Measurements from ENCODE around the gene AVP. TPM values are rescaled to one million over a fixed set of nuclear protein-coding genes. Genes with fewer than 3 reads are reported as not detected.
"Not testable (repeated sequence)": the region's sequence is repeated elsewhere in the genome, so short reads cannot be mapped to it uniquely, and the experiment has no call there.

AVP gene
- total RNA-seq, 1 donor from 2014 or later: not detected

DNA sequence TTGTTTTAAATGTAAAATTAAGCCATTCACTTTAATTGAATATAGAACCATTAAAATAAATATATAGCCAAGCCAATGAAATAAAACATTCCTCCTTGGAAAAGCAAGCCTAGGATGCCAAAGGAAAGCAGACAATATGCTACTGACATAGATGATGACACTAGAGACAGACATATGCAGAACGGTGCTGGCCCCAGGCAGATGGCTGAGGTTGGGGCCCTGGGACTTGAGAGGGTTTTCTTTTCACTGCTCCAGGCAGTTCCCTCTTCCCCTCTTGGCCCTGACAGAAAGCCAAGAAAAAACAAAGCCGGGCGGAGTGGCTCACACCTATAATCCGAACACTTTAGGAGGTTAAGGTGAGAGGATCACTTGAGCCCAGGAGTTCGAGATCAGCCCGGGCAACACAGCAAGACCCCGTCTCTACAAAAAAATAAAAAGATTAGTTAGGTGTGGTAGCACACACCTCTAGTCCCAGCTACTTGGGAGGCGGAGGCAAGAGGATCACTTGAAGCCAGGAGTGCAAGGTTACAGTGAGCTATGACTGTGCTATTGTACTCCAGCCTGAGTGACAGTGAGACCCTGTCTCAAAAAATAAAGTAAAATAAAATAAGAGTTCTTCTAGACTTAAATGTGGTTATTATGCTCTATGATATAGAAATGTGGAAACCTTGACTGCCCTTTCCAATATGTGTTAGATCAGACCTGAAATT is 43.9 kb upstream of the AVP start:
- TF ChIP-seq, protein P1, sequence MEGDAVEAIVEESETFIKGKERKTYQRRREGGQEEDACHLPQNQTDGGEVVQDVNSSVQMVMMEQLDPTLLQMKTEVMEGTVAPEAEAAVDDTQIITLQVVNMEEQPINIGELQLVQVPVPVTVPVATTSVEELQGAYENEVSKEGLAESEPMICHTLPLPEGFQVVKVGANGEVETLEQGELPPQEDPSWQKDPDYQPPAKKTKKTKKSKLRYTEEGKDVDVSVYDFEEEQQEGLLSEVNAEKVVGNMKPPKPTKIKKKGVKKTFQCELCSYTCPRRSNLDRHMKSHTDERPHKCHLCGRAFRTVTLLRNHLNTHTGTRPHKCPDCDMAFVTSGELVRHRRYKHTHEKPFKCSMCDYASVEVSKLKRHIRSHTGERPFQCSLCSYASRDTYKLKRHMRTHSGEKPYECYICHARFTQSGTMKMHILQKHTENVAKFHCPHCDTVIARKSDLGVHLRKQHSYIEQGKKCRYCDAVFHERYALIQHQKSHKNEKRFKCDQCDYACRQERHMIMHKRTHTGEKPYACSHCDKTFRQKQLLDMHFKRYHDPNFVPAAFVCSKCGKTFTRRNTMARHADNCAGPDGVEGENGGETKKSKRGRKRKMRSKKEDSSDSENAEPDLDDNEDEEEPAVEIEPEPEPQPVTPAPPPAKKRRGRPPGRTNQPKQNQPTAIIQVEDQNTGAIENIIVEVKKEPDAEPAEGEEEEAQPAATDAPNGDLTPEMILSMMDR (conservative IDR thresholded peaks at IDR 0.05): no peak
- no peak overlapping the region for H3K27ac Mint-ChIP-seq
- no peak for DNase-seq (ENCODE audit: extremely low spot score, unreplicated experiment)
- peaks cover 5% of the 10 kb centered on the region for H3K4me1 Mint-ChIP-seq (ENCODE audit: unreplicated experiment)
- H3K9me3 Mint-ChIP-seq: peaks cover 2% of the 10 kb centered on the region
- no peak overlapping the region for H3K4me3 Mint-ChIP-seq
- H3K27me3 Mint-ChIP-seq: no peaks in the 10 kb centered on the region
- H3K36me3 Mint-ChIP-seq: peaks cover 9% of the 10 kb centered on the region

DNA sequence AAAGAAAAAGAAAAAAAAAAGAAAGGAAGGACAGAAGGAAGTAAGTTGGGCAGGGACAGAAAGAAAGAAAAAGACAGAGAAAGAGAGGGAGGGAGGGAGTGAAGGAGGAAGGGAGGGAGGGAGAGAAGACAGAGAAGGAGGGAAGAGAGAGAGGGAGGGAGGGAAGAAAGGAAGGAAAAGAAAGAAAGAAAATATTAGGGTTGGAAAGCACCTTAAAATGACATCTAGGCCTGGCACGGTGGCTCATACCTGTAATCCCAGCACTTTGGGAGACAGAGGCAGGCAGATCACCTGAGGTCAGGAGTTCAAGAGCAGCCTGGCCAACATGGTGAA is 42.0 kb upstream of the AVP start:
- Mint-ChIP-seq H3K36me3 (peaks cover 22% of the 10 kb centered on the region), H3K27me3 (no peaks in the 10 kb centered on the region), H3K4me3 (no peak overlapping the region), H3K27ac (no peak overlapping the region), H3K9me3 (peaks cover 4% of the 10 kb centered on the region), H3K4me1 (ENCODE audit: unreplicated experiment) (no peaks in the 10 kb centered on the region)
- TF ChIP-seq, protein P1 (conservative IDR thresholded peaks at IDR 0.05): no peak
- no peak for DNase-seq (ENCODE audit: extremely low spot score, unreplicated experiment)

DNA sequence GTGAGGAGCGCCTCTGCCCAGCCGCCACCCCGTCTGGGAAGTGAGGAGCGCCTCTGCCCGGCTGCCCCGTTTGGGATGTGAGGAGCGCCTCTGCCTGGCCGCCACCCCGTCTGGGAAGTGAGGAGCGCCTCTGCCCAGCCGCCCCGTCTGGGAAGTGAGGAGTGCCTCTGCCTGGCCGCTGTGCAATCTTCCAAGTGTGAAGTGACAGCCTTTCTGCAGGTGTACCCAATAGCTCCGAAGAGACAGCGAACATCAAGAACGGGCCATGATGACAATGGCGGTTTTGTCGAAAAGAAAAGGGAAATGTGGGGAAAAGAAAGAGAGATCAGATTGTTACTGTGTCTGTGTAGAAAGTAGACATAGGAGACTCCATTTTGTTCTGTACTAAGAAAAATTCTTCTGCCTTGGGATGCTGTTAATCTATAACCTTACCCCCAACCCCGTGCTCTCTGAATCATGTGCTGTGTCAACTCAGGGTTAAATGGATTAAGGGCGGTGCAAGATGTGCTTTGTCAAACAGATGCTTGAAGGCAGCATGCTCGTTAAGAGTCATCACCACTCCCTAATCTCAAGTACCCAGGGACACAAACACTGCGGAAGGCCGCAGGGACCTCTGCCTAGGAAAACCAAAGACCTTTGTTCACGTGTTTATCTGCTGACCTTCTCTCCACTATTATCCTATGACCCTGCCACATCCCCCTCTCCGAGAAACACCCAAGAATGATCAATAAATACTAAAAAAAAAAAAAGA is 41.4 kb upstream of the AVP start:
- H3K27me3 Mint-ChIP-seq; DNase-seq (ENCODE audit: extremely low spot score, unreplicated experiment); H3K4me1 Mint-ChIP-seq (ENCODE audit: unreplicated experiment); H3K4me3 Mint-ChIP-seq; H3K9me3 Mint-ChIP-seq; H3K27ac Mint-ChIP-seq: not testable (repeated sequence)
- peaks cover 25% of the 10 kb centered on the region for H3K36me3 Mint-ChIP-seq

DNA sequence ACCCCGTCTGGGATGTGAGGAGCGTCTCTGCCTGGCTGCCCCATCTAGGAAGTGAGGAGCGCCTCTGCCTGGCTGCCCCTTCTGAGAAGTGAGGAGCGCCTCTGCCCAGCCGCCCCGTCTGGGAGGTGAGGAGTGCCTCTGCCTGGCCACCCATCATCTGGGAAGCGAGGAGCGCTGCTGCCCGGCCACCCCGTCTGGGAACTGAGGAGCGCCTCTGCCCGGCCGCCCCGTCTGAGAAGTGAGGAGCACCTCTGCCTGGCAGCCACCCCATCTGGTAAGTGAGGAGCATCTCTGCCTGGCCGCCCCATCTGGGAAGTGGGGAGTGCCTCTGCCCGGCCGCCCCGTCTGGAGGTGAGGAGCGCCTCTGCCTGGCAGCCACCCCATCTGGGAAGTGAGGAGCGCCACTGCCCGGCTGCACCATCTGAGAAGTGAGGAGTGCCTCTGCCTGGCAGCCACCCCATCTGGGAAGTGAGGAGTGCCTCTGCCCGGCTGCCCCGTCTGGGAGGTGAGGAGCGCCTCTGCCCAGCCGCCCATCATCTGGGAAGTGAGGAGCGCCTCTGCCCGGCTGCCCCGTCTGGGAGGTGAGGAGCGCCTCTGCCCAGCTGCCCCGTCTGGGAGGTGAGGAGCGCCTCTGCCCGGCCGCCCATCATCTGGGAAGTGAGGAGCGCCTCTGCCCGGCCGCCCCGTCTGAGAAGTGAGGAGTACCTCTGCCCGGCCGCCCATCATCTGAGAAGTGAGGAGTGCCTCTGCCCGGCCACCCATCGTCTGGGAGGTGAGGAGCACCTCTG is 40.4 kb upstream of the AVP start:
- not testable (repeated sequence) for H3K4me3 Mint-ChIP-seq; H3K9me3 Mint-ChIP-seq; H3K27me3 Mint-ChIP-seq; H3K4me1 Mint-ChIP-seq (ENCODE audit: unreplicated experiment); H3K27ac Mint-ChIP-seq; DNase-seq (ENCODE audit: extremely low spot score, unreplicated experiment)
- H3K36me3 Mint-ChIP-seq: peaks cover 28% of the 10 kb centered on the region

DNA sequence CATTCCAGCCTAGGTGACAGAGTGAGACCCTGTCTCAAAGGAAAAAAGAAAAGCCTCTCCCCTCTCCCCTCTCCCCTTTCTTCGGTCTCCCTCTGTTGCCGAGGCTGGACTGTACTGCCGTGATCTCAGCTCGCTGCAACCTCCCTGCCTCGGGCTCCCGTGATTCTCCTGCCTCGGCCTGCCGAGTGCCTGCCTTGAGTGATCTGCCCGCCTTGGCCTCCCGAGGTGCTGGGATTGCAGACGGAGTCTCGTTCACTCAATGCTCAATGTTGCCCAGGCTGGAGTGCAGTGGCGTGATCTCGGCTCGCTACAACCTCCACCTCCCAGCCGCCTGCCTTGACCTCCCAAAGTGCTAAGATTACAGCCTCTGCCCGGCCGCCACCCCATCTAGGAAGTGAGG is 39.6 kb upstream of the AVP start:
- H3K4me3 Mint-ChIP-seq; H3K4me1 Mint-ChIP-seq (ENCODE audit: unreplicated experiment); DNase-seq (ENCODE audit: extremely low spot score, unreplicated experiment); H3K27me3 Mint-ChIP-seq; H3K27ac Mint-ChIP-seq; H3K9me3 Mint-ChIP-seq: not testable (repeated sequence)
- H3K36me3 Mint-ChIP-seq: peaks cover 26% of the 10 kb centered on the region

DNA sequence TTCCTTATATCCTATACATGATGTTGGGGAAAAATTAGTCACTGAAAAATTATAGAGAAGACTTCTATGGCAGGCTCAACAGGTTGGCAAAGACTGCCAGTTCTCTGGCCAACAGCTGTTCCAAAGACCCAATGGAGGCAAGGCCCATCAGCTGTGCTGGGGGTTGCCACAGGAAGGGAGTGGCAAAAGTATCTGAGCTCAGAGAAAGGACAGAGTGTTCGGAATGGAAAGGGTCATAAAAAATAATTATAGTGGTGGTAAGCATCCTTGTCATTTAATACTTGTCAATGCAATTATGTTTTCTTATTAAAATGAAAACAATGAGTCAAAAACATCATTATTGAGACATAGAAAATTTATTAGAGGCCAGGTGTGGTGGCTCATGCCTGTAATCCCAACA is 39.0 kb upstream of the AVP start:
- no peak overlapping the region for H3K27ac Mint-ChIP-seq
- TF ChIP-seq, protein P1 (conservative IDR thresholded peaks at IDR 0.05): no peak
- H3K4me1 Mint-ChIP-seq (ENCODE audit: unreplicated experiment): no peaks in the 10 kb centered on the region
- H3K9me3 Mint-ChIP-seq: peaks cover 4% of the 10 kb centered on the region
- no peak for DNase-seq (ENCODE audit: extremely low spot score, unreplicated experiment)
- H3K36me3 Mint-ChIP-seq: peaks cover 21% of the 10 kb centered on the region
- no peaks in the 10 kb centered on the region for H3K27me3 Mint-ChIP-seq
- H3K4me3 Mint-ChIP-seq: no peak overlapping the region

All from type B pancreatic cell (in vitro differentiated cells).